ENCODE data around the gene FAM136A.

- TF ChIP-seq CTCF (IDR thresholded peaks at IDR 0.05; ENCODE audit: insufficient read depth, low read depth, low read length): no peak
- TF ChIP-seq EZH2 (IDR thresholded peaks at IDR 0.05; ENCODE audit: insufficient read depth, low read length): no peak
Observed at GRCh38 chr2:70344195-70344594, 42.3 kb upstream of the FAM136A start.

Measured in astrocyte (in vitro differentiated cells and primary cell).